Activated CD4-positive, alpha-beta T cell treated with anti-CD3 and anti-CD28 coated beads for 48 hours (primary cell): ENCODE measurements around the gene C1orf167.

Source experiments
- DNase-seq: peaks from one replicate; pipeline ENCODE4 v3.0.0-alpha.2; 2020

The C1orf167 gene

DNA sequence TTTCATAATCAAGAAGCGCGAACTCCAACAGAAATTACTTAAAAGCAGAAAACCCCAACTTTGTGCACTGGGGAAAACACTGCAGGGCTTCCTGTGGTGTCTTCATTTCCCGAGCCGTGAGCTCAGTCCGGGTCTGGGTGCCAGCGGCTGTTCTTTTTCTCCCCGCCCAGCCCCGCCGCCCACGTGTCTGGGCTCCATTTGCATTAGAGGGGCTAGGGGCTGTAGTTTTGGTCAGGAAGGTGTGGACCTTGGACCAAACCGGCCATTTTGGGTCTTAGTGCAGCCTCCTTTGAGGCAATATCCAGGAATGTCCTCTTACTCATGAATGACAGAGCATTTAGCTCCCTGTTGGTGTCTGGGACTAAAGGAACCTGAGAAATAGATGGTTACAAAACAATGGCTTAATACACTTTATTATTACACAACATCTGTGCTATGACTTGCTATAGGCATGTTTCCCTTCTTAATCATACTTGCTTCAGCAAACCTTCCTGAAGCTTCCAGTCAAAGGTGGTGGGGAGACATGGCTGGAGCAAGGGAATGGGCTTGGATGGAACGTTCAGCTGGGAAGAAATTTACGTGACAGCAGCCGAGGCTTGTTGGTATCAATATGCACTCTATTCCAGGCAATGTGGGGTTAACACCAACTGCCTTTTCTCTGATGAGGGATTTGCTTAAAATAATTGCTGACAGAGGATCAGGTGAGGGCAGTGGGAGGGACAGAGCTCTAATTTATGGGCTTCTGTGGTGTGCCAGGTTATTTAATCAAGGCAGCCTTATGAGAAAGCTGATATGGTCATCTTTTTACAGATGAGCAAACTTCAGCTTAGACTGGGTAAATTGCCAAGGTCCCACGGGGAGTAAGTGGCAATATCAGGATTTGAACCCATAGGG is 25.0 kb upstream of the C1orf167 start:
- peak; percentile 56 for DNase-seq

GRCh38 chr1:11738096-11738495 is 23.9 kb upstream of the C1orf167 start:
- DNase-seq: no peak

DNA sequence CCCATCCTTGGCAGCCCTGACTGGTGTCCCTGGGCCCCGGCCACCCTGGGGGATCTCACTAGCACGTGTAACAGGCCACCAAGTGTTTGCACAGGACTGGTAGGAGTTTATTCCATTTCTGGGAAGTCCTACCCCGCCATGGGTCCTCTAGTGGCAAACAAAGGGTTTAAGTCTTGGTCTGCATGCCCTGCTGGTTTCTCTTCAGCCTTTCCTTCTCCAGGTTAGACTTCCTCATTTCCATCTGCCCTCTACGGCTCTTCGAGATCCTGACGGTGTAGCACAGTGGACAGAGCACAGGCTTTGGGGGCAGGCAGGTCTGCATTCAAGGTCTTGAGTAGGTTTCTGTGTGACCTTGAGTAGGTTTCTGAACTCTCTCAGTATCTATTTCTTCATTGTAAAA is 23.2 kb upstream of the C1orf167 start:
- no peak for DNase-seq

DNA sequence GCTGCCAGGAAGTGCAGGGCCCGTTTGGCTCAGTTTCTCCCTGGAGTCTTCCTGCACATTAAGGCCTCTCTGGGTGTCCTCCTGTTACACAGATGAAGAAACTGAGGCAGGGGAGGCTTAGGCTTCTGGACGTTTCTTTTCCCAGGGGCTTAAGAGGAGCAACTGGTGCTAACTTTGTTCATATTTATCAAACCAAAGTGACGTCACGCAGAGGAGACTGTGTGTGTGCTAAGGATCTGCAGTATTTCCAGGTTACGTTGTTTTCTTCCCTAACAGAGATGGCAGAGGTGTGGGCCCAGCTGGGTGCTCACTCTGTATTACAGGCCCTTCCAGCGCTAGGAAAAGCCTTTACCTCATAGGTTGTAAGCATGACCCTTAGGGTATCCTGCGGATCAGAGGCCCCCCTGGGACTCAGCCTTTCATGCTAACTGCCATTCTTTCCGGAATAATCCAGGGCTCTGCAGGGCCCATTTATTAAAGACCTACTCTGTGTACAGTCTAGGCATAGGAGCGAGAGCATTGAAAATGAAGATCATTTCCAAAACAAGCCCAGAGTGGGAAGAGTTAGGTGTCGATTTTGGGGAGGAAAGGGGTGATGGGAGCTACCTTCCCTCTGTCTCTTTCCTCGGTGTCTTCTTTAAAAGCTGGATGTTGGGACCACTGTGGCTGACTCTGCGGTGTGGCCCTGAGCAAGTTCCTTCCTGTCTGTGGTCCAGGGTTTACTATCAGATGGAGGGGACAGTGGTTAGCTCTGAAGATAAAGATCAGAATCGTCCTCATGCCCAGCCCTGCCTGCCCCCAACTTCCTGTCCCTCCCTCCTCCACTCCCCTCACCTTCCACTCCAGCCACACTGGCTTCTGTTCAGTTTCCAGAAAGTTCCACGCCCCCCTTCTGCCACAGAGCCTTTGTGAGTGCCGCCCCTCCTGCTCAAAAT is 21.5 kb upstream of the C1orf167 start:
- peak; percentile 18 for DNase-seq

GRCh38 chr1:11741482-11741881 is 20.5 kb upstream of the C1orf167 start:
- no peak for DNase-seq

- no peak for DNase-seq
Measured at GRCh38 chr1:11741919-11742558, 20.0 kb upstream of the C1orf167 start.

DNA sequence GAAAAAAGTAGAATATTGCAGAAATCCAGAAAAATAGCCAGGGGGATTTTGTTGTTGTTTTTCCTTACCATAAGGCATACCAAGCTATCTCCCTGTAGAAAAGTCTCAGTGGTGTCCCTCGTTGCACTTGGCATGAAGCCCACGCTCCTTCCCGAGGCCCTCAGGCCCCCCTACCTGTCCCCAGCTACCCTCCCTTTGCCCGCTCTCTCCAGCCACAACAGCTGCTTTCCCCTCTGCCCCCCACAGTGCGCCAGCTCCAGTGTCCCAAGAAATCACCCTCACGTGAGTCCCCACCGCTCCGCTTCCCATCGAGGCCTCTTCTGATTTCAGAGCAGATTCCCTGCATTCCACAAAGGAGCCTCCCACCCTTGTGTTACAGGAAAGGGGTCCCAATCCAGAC is 17.7 kb upstream of the C1orf167 start:
- no peak for DNase-seq

GRCh38 chr1:11746092-11746491 is 15.9 kb upstream of the C1orf167 start:
- DNase-seq: no peak

DNA sequence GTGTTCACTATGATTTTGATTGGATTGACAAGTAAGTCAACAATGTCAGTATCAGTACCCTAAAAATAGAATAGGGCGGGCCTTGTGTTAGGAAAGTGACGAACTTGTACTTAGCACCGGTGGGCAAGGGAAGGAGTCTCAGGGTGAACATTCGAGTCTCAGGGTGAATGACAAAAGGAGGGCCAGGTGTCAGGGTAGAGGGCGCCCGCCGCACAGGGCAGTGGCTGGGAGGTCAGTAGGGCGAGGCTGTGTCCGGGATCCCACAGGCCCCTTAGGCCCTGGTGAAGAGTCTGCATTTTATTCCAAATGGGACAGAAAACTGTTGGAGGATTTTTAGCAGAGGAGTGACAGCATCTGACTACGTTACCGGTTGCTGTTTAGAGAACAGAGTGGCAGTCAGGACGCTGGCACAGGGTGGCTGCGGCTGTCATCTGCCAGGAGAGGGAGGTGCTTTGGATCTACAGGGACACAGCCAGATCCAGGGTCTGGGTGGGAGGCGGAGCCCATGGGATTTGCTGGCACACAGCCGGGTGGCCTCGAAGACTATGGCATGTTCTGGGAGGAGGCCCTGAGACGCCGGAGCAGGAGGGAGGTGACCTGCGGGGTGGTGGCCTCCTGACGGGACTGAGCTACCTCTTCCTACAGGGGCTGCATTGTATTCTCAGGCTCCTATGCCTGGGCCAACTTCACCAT is 15.1 kb upstream of the C1orf167 start:
- DNase-seq: no peak

- DNase-seq: no peak
Measured at GRCh38 chr1:11748294-11749202, 13.4 kb upstream of the C1orf167 start.

GRCh38 chr1:11749203-11749689 is 12.7 kb upstream of the C1orf167 start:
- DNase-seq: peak; percentile 69

DNA sequence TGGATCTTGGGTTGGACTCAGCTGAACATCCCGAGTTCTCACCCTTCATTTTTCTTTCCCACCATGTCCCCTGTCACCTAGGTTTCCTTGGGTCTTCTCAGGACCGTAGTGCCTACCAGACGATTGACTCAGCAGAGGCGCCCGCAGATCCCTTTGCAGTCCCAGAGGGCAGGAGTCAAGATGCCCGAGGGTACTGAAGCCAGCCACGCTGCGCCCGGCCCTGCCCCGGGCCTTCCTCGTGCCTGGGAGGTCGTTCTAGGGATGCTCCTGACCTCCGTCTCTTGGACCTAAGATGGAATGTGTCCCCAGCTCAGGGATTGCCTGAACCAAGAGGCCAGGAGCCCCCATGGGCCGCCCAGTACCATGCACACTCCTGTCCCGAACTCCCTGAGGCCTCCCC is 12.0 kb upstream of the C1orf167 start:
- no peak for DNase-seq

DNA sequence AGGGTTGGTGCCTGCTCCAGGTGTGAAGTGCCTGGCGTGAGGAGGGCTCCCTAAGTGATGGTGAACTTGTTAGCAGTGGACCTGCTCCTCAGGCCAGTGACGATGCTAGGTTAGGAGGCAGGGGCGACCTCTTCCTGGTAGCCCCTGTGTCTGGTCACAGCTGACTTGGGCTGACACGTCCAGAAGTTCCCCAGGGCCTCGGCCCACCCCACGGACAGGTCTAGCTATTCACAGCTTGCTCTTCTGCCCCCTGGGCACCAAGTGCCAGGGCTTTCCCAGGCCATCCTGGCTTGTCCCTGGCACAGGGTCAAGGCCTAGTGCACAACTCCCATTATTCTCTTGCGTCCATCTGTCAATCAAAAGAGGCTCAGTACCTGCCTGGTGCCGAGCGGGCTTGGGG is 10.9 kb upstream of the C1orf167 start:
- no peak for DNase-seq

DNA sequence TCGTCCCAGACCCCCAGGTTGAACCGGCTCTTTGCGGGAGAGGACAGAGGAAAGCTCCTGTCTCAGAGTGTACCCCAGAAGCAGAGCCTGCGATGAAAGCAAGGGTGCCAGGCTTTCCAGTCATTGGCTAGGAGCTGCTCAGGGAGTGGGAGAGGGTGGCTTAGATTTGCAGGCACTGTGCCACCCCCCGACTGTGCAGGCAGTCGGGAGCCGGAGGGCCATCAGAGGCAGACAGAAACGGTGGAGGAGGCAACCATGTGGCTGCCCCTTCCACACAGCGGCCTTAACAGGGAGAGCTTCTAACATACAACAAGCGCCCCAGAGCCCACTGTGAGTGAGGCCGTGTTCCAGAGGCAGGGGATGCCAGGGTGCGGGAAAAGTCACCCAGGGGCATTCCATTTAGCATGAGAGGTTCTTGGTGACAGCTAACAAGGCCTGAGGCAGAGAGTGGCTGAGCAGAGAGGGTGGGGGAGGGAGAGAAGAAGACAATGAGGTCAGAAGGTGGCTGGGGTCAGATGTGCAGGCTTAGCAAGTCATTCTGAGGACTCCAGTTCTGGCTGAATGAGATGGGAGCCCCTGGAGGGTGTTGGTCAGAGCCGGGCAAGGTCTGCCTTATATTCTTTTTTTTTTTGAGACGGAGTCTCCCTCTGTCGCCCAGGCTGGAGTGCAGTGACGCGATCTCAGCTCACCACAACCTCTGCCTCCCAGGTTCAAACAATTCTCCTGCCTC is 9.5 kb upstream of the C1orf167 start:
- no peak for DNase-seq

- no peak for DNase-seq
Measured at GRCh38 chr1:11753555-11754208, 8.3 kb upstream of the C1orf167 start.

GRCh38 chr1:11757047-11757446 is 4.9 kb upstream of the C1orf167 start:
- DNase-seq: no peak

- no peak for DNase-seq
Measured at GRCh38 chr1:11759791-11760190, 2.2 kb upstream of the C1orf167 start.

DNA sequence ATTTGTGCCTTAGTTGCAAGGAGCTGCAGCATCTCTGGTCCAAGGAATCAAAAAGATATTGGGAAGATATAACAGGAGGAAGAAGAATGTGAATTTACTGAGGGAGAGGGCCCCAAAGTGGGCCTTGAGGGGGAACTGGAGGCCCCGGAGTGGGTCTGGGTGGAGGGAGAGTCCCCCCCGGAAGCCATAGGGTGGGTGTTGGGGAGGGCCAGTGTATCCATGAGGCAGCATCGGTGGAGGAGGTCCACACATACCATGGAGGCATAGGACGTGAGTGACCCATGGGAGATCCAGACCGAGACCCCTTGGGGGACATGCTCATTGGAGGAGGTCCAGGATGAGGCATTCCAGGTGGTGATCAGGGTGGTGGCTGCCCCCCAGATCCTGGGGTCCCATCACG is 708 bp upstream of the C1orf167 start:
- no peak for DNase-seq

DNA sequence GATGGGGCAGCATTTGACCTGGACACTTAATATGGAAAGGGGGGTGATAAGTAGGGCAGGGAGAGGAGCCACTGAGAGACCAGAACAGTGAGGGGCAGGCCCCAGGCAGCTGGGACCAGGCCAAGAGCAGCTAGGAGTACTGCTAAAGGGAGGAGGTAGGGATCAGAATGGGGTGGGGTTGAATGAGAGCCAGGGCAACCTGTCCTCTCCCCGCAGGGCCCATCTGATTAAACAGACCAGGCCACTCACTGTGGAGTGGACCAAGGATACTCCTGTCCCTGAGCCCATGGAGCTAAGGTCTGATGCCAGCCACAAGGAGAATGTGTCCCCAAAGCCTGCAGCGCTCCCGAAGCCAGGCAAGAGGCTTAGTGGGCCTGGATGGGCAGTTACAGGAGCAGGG is 2.1 kb downstream of the C1orf167 start:
- no peak for DNase-seq

DNA sequence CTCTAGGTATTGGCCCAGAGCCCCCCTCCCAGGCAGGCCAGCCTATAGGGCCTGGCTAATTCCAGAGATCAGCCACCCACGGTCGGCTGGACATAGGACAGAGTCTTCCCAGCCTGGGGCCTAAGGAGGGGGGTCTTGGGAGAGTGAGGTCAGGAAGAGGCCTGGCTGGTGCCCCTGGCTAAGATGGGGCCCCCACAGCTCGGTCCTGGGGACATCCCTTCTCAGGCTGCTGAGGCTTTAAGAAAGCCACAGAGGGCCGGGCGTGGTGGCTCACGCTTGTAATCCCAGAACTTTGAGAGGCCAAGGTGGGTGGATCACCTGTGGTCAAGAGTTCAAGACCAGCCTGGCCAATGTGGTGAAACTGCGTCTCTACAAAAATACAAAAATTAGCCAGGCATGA is 2.5 kb downstream of the C1orf167 start:
- DNase-seq: no peak
